CD4-positive, CD25-positive, alpha-beta regulatory T cell (primary cell): ENCODE results near the gene GCC2. TPM values are rescaled to one million over a fixed set of nuclear protein-coding genes. Genes with fewer than 3 reads are reported as not detected.

Source experiments
- ATAC-seq, 2 donors: fragments of 150-1000 bp; cut with Tn5 transposase; one replicate each; pipeline ENCODE4 v1.10.0; 2021; ENCODE audit warnings: low read depth in 2 of 2, moderate number of reproducible peaks in 2 of 2, moderate library complexity in 1 of 2
- DNase-seq, 3 donors: peaks; one replicate each; pipeline versions ENCODE4 v3.0.0 to v3.0.0-alpha.2; 2012 to 2022; ENCODE audit warnings: mixed read lengths in 1 of 3
- H3K27ac ChIP-seq: one replicate; pipeline ENCODE4 v1.7.0; 2013; ENCODE audit warnings: mild to moderate bottlenecking, low read length; ENCODE audit not compliant: insufficient read depth, poor library complexity, severe bottlenecking
- H3K27me3 ChIP-seq: one replicate; pipeline ENCODE4 v1.7.0; 2013; ENCODE audit warnings: low read length; ENCODE audit not compliant: control insufficient read depth, insufficient read depth
- H3K36me3 ChIP-seq: one replicate; pipeline ENCODE4 v1.7.0; 2013; ENCODE audit warnings: mild to moderate bottlenecking, low read length, moderate library complexity; ENCODE audit not compliant: control insufficient read depth, insufficient read depth
- H3K4me1 ChIP-seq: 2 replicates; pipeline ENCODE4 v1.7.0; 2013; ENCODE audit warnings: mild to moderate bottlenecking, low read length; ENCODE audit not compliant: insufficient read depth, control insufficient read depth, poor library complexity, severe bottlenecking
- H3K4me3 ChIP-seq: one replicate; pipeline ENCODE4 v1.7.0; 2013; ENCODE audit warnings: low read depth, mild to moderate bottlenecking, low read length, moderate library complexity
- H3K9me3 ChIP-seq, 2 experiments: 1 replicate in 1 of 2; 2 replicates in 1 of 2; pipeline ENCODE4 v1.7.0; 2013; ENCODE audit warnings: low read length in 2 of 2, mild to moderate bottlenecking in 1 of 2, moderate library complexity in 1 of 2; ENCODE audit not compliant: control insufficient read depth in 2 of 2
- H3K27ac Mint-ChIP-seq, 3 donors: one replicate each; pipeline ENCODE4 v1.8.0; 2020 to 2022; ENCODE audit warnings: mild to moderate bottlenecking in 3 of 3, mixed read lengths in 3 of 3, moderate library complexity in 2 of 3
- H3K27me3 Mint-ChIP-seq: one replicate; pipeline ENCODE4 v1.8.0; 2022; ENCODE audit warnings: mild to moderate bottlenecking, mixed read lengths
- H3K36me3 Mint-ChIP-seq: one replicate; pipeline ENCODE4 v1.8.0; 2020; ENCODE audit warnings: mixed read lengths
- H3K4me1 Mint-ChIP-seq, 4 donors: one replicate each; pipeline ENCODE4 v1.8.0; 2020 to 2022; ENCODE audit warnings: mixed read lengths in 4 of 4, mild to moderate bottlenecking in 1 of 4
- H3K4me3 Mint-ChIP-seq, 4 donors: one replicate each; pipeline ENCODE4 v1.8.0; 2020 to 2022; ENCODE audit warnings: mild to moderate bottlenecking in 4 of 4, mixed read lengths in 4 of 4, moderate library complexity in 3 of 4
- H3K9me3 Mint-ChIP-seq, 7 donors: one replicate each; pipeline ENCODE4 v1.8.0; 2020 to 2022; ENCODE audit warnings: mixed read lengths in 7 of 7, mild to moderate bottlenecking in 3 of 7, moderate library complexity in 2 of 7
- polyA plus RNA-seq, 4 donors: library from polyadenylated mRNA; unstranded; fragments of 300-500 nt; fragmentation: Illumina TruSeq; gene quantifications; one replicate each; pipeline ENCODE4 v1.2.3, GENCODE V29; 2021
- total RNA-seq: library from RNA; stranded (reverse); gene quantifications from one replicate; pipeline ENCODE4 v1.2.3, GENCODE V29; 2022

Gene GCC2
- total and polyA plus RNA-seq, 5 donors from 2014 or later: 36.7 to 100 (median 42.2) TPM

DNA sequence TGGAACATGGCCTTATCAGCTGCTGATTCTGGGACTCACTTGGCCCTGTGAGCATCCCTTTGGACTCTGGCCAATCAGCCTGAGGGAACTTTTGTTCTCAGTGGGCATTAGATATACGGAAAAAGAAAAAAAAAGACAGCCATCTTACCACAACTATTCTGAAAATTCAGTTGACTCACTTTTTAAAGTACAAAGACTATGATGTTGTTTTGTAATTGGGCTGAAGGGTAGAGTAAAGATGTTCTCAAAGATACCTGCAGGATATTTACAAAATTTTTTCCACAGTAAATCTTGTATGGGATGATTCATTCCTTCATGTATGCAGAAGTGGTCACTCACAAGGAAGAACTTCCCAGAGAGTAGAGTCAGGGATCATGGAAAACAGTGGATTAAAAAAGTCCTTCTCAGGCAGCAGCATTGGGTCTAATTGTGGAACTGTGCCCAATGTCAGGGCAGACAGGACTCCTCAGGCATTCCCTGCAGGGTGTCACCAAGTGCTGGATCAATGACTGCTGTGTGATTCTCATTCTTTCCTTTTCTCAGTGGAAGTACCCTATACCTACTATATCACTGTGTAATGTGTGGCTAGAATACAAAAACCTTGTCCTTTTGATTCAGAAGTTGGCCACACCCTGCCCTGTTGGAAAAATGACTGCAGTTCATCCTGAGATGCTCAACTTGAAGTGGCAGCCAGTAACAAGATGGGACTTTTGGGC is 35.9 kb upstream of the GCC2 start:
- H3K27me3 Mint-ChIP-seq: peaks cover 15% of the 10 kb centered on the region
- Histone ChIP-seq H3K27ac (no peak overlapping the region), H3K4me3 (no peak overlapping the region), H3K9me3 (no peaks in the 10 kb centered on the region), H3K27me3 (peaks cover 4% of the 10 kb centered on the region), H3K4me1 (no peaks in the 10 kb centered on the region), H3K36me3 (no peaks in the 10 kb centered on the region)
- H3K9me3 Mint-ChIP-seq: peaks cover 0 to 2% (median 0%) of the 10 kb centered on the region in 7 donors
- H3K36me3 Mint-ChIP-seq: no peaks in the 10 kb centered on the region
- ATAC-seq (no peak), DNase-seq (no peak)
- no peak overlapping the region for H3K27ac Mint-ChIP-seq
- no peak overlapping the region for H3K4me3 Mint-ChIP-seq
- H3K4me1 Mint-ChIP-seq: no peaks in the 10 kb centered on the region

DNA sequence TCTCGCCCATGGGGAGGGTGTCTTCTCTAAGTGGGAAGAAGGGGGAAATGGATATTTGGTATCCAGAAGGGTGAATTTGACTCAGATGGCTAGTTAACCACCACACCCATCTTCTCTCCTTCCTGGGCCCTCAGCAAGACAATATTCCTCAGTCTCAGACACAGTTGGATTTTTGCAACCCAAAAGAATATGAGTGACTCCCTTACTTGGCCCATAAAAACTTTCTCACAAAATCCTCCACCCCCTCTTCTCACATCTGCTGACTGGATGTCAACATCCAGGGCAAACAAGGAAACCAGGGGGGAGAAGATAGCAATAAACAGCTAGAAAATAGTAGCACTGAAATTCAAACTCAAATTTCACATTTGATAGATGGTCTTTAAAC is 35.3 kb upstream of the GCC2 start:
- H3K27ac ChIP-seq: no peak overlapping the region
- Mint-ChIP-seq H3K9me3 (peaks cover 0 to 2% (median 0%) of the 10 kb centered on the region in 7 donors), H3K36me3 (no peaks in the 10 kb centered on the region), H3K27me3 (peaks cover 12% of the 10 kb centered on the region), H3K4me3 (no peak overlapping the region), H3K4me1 (no peaks in the 10 kb centered on the region), H3K27ac (no peak overlapping the region)
- no peak overlapping the region for H3K4me3 ChIP-seq
- peaks cover 4% of the 10 kb centered on the region for H3K27me3 ChIP-seq
- H3K4me1 ChIP-seq: no peaks in the 10 kb centered on the region
- no peaks in the 10 kb centered on the region for H3K9me3 ChIP-seq
- no peak for DNase-seq
- ATAC-seq: no peak
- H3K36me3 ChIP-seq: no peaks in the 10 kb centered on the region

DNA sequence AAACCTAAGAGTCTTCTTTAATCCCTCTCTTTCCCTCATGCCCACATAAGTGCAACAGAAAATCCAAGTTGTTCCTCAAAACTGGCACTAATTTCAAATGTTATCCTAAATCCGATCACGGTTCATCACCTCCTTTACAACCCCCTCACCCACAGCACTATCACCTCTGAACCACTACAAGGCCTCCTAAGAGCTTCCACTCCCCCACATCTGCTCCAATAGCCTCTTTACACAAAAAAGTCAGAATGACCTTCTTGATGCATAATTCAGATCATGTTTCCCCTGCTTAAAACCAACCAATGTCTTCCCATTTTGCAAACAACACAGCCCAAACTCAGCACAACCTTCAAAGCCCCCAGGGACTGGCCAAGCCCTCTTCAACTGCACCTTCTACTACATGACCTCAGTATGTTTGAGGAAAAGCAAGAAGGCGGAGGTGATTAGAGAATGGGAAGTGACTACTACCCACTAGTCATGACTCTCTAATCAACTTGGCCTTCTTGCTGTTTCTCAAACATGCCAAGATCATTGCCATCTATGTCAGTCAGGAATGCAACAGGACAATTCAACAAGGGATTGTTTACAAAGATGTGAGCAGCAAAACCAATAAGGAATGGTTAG is 34.6 kb upstream of the GCC2 start:
- Mint-ChIP-seq H3K27ac (no peak overlapping the region), H3K36me3 (no peaks in the 10 kb centered on the region), H3K4me1 (no peaks in the 10 kb centered on the region), H3K9me3 (peaks cover 0 to 2% (median 0%) of the 10 kb centered on the region in 7 donors), H3K4me3 (no peak overlapping the region), H3K27me3 (peaks cover 5% of the 10 kb centered on the region)
- peaks cover 4% of the 10 kb centered on the region for H3K27me3 ChIP-seq
- no peaks in the 10 kb centered on the region for H3K4me1 ChIP-seq
- H3K36me3 ChIP-seq: no peaks in the 10 kb centered on the region
- H3K9me3 ChIP-seq: no peaks in the 10 kb centered on the region
- no peak overlapping the region for H3K4me3 ChIP-seq
- ATAC-seq: no peak
- no peak overlapping the region for H3K27ac ChIP-seq
- DNase-seq: no peak

DNA sequence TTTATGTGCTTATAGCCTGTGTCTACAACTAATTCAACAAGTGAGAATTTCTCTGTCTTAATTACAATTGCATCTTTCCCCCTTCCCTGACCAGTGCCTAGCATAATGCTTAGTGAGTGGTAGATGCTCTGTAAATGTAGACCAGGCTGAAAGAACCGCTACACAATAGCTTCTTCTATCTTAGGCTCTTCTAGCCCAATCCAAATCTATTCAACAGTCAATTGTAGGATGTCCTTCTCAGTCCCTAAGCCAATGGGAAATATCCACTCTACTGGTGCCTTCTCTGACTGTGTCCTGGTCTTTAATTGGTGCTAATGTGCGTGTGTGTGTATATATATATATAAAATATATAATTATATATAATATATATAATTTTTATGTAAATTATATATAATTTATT is 34.1 kb upstream of the GCC2 start:
- DNase-seq (no peak), ATAC-seq (no peak)
- H3K27ac ChIP-seq: no peak overlapping the region
- Mint-ChIP-seq H3K4me1 (no peaks in the 10 kb centered on the region), H3K27ac (no peak overlapping the region), H3K9me3 (peaks cover 0 to 1% (median 0%) of the 10 kb centered on the region in 7 donors), H3K27me3 (peaks cover 4% of the 10 kb centered on the region), H3K36me3 (no peaks in the 10 kb centered on the region), H3K4me3 (no peak overlapping the region)
- no peaks in the 10 kb centered on the region for H3K36me3 ChIP-seq
- no peaks in the 10 kb centered on the region for H3K9me3 ChIP-seq
- H3K4me1 ChIP-seq: no peaks in the 10 kb centered on the region
- H3K27me3 ChIP-seq: peaks cover 2% of the 10 kb centered on the region
- H3K4me3 ChIP-seq: no peak overlapping the region

DNA sequence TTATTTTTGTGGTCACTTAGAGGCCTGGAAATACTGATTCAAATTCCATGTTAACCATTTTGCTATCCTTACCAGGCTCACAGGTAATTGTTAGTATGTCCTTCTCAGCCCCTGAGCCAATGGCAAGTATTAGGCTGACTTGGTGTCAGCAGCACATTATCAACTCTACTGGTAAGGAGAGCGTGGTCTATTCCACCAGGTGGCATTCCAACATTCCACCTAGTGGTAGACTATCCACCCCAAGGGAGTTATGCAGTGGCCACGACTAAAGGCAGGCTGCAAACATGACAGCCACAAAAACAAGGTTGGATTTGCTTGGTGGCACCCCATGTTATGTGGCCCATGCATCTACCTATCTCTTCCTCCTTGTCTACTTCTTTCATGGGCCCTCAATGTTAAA is 31.8 kb upstream of the GCC2 start:
- Mint-ChIP-seq H3K27ac (no peak overlapping the region), H3K4me3 (no peak overlapping the region), H3K27me3 (peaks cover 10% of the 10 kb centered on the region), H3K9me3 (peaks cover 0 to 1% (median 0%) of the 10 kb centered on the region in 7 donors), H3K36me3 (no peaks in the 10 kb centered on the region), H3K4me1 (no peaks in the 10 kb centered on the region)
- Histone ChIP-seq H3K9me3 (no peaks in the 10 kb centered on the region), H3K36me3 (no peaks in the 10 kb centered on the region), H3K4me3 (no peak overlapping the region), H3K4me1 (no peaks in the 10 kb centered on the region), H3K27ac (no peak overlapping the region), H3K27me3 (no peaks in the 10 kb centered on the region)
- ATAC-seq (no peak), DNase-seq (peak in 1 of 3 donors; percentile 7)

DNA sequence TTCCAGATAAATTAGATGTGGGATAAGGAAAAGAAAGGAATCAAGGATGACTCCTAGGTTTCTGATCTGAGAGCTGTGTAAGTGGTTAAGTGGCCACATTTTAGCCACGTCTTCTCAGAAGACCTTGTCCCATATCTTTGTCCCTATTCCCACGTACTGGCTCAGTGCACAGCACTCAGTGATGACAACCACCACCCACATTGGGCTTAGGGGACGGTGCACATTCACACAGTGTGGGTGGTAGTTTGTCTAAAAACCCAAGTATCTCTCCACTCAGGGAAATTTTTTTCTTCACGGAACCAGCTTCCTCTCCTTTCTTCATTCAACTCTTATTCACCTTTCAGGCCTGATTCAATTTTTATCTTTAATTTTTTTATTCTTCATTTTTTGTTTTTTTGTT is 30.6 kb upstream of the GCC2 start:
- H3K27me3 Mint-ChIP-seq: peaks cover 13% of the 10 kb centered on the region
- no peaks in the 10 kb centered on the region for H3K36me3 Mint-ChIP-seq
- H3K4me3 Mint-ChIP-seq: no peak overlapping the region
- H3K9me3 ChIP-seq: no peaks in the 10 kb centered on the region
- no peaks in the 10 kb centered on the region for H3K4me1 ChIP-seq
- H3K4me1 Mint-ChIP-seq: no peaks in the 10 kb centered on the region
- no peak for DNase-seq
- H3K9me3 Mint-ChIP-seq: peaks cover 0 to 2% (median 0%) of the 10 kb centered on the region in 7 donors
- H3K36me3 ChIP-seq: no peaks in the 10 kb centered on the region
- ATAC-seq: no peak
- H3K27ac Mint-ChIP-seq: no peak overlapping the region
- no peak overlapping the region for H3K27ac ChIP-seq
- H3K4me3 ChIP-seq: no peak overlapping the region
- H3K27me3 ChIP-seq: no peaks in the 10 kb centered on the region

DNA sequence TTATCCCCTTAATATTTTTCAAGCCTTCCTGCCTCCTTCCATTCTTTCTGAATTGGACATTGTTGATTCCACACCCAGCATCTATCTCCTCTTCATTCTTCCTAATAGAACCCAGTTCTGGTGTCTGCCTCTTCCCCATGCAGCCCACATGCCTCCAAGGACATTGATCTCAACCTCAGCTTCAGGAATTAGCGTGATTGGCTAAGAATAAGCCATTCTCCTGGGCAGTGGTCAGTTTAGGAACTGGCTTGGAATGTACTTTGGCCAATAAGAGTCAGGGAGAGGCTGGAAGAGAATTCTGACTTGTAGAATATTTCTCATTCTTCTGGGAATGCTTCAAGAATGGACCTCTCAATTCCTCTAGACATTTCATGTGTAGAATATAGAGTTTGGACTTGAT is 25.9 kb upstream of the GCC2 start:
- Mint-ChIP-seq H3K27ac (no peak overlapping the region), H3K9me3 (peaks cover 0 to 3% (median 0%) of the 10 kb centered on the region in 7 donors), H3K4me3 (no peak overlapping the region), H3K27me3 (peaks cover 13% of the 10 kb centered on the region), H3K36me3 (no peaks in the 10 kb centered on the region), H3K4me1 (no peaks in the 10 kb centered on the region)
- ATAC-seq (no peak), DNase-seq (no peak)
- H3K36me3 ChIP-seq: no peaks in the 10 kb centered on the region
- peaks cover 2% of the 10 kb centered on the region for H3K27me3 ChIP-seq
- no peak overlapping the region for H3K4me3 ChIP-seq
- no peaks in the 10 kb centered on the region for H3K9me3 ChIP-seq
- no peaks in the 10 kb centered on the region for H3K4me1 ChIP-seq
- H3K27ac ChIP-seq: no peak overlapping the region
